Pancreas (tissue), 10 donors: ENCODE measurements around the gene RPGRIP1L. TPM values are rescaled to one million over a fixed set of nuclear protein-coding genes. Genes with fewer than 3 reads are reported as not detected.

ENCODE experiments used
- ATAC-seq, 4 donors: fragments of 200-7000 bp; cut with Tn5 transposase; one replicate each; pipeline versions ENCODE4 v1.8.0 to v1.9.1; 2020; ENCODE audit warnings: mild to moderate bottlenecking in 4 of 4, moderate library complexity in 4 of 4
- DNase-seq, 6 donors: peaks; one replicate each; pipeline ENCODE4 v3.0.0-alpha.2; 2020
- FAIRE-seq: peaks from 2 replicates; lab custom pipeline; 2012; peaks lifted over from hg19 to GRCh38; lab: Jason Lieb, UNC
- H3K27ac ChIP-seq, 4 donors: fragments of 200-600 bp; sonication (generic); 1 replicate in 3 of 4; 2 replicates in 1 of 4; pipeline versions ENCODE4 v1.5.0 to v1.8.0; 2020
- H3K27me3 ChIP-seq, 4 donors: fragments of 200-600 bp; one replicate each; pipeline ENCODE4 v1.8.0; 2021
- H3K36me3 ChIP-seq, 3 donors: fragments of 200-600 bp; sonication (generic) in 1 of 3; one replicate each; pipeline versions ENCODE4 v1.5.0 to v1.8.0; 2020 to 2021
- H3K4me1 ChIP-seq, 3 donors: fragments of 200-600 bp; one replicate each; pipeline ENCODE4 v1.8.0; 2021
- H3K4me3 ChIP-seq, 4 donors: fragments of 200-600 bp; sonication (generic) in 2 of 4; one replicate each; pipeline versions ENCODE4 v1.5.0 to v1.8.0; 2020 to 2021
- H3K9me3 ChIP-seq, 4 donors: fragments of 200-600 bp; one replicate each; pipeline ENCODE4 v1.8.0; 2021
- WGBS, 2 donors: extraction: QIAGEN DNeasy Blood & Tissue Kit; methylation state at CpG; one replicate each; pipeline ENCODE4 v1.1.7; 2013; 5-methylcytosine and 5-hydroxymethylcytosine counted together
- intact Hi-C, 3 donors: fragments of 100-400 bp; cut with DNase I; formaldehyde crosslinking; loops; one replicate each; pipeline versions ENCODE4 v1.11.1 to v1.14.2; 2022
- polyA plus RNA-seq, 2 donors: library from polyadenylated mRNA; stranded (reverse); fragments of 200-250 nt; gene quantifications; one replicate each; pipeline ENCODE4 v1.2.3, GENCODE V29; 2013
- total RNA-seq, 6 donors: library from RNA; stranded (reverse); fragmentation: NEBNext Ultra II Directional in 4 of 6; extraction: Animal tissue kit (Norgen Biotek cat#: 25700) in 4 of 6; gene quantifications; one replicate each; pipeline versions ENCODE4 v1.2.1 to v1.2.4, GENCODE V29; 2021 to 2023
- TF ChIP-seq, protein P1 (sequence below), 4 donors: fragments of 200-600 bp; sonication (generic) in 3 of 4; IDR thresholded peaks; one replicate each; pipeline versions ENCODE4 v1.5.0 to v1.8.0; 2021; ENCODE audit warnings: antibody characterized with exemption in 4 of 4
- donor health status: healthy with polysubstance abuse.
- donor health status: DM: no; HTN: no; CAD: no; lungs with moderate emphysema.
- donor health status: DM: no; HTN: no; CAD: no.
- donor health status: control.
- donor health status: control.
- donor health status: Bipolar disorder and iron deficiency.
- donor health status: DM: yes; HTN: yes; CAD: no.
- donor health status: DM: no; HTN: no; CAD: no.
- donor health status: DM: no; HTN: no; CAD: no.
- donor health status: DM: yes; HTN: yes; CAD: no.

RPGRIP1L gene
- total and polyA plus RNA-seq, 8 donors: 1.1 to 5.2 (median 1.9) TPM

DNA sequence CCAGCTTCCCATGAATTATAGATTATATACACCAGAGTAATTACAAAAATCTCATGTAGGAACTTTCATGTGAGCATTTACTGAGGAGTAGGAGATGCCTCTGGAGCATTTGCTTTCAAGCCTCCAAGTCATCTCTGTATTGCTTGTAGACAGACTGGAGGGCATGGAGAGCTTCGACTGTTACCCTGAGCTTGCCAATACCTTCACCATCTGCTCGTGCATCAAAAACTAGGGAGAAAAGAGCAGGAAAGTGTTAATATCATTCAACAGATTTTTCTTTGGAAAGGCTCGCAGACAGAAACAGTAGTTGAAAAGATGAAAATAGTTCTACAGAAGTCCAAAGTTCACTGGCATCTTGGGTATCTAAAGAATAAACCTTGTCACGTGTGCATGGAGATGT lies 101.7 kb downstream of the RPGRIP1L start:
- no peaks in the 10 kb centered on the region for H3K4me1 ChIP-seq
- no peak overlapping the region for H3K27ac ChIP-seq
- intact Hi-C loops: no loop called here
- WGBS, 2 donors: 80 to 85% methylated on average over 4 of the region's 4 CpGs
- no peak overlapping the region for H3K4me3 ChIP-seq
- FAIRE-seq: no peak
- TF ChIP-seq, protein P1, sequence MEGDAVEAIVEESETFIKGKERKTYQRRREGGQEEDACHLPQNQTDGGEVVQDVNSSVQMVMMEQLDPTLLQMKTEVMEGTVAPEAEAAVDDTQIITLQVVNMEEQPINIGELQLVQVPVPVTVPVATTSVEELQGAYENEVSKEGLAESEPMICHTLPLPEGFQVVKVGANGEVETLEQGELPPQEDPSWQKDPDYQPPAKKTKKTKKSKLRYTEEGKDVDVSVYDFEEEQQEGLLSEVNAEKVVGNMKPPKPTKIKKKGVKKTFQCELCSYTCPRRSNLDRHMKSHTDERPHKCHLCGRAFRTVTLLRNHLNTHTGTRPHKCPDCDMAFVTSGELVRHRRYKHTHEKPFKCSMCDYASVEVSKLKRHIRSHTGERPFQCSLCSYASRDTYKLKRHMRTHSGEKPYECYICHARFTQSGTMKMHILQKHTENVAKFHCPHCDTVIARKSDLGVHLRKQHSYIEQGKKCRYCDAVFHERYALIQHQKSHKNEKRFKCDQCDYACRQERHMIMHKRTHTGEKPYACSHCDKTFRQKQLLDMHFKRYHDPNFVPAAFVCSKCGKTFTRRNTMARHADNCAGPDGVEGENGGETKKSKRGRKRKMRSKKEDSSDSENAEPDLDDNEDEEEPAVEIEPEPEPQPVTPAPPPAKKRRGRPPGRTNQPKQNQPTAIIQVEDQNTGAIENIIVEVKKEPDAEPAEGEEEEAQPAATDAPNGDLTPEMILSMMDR (IDR thresholded peaks at IDR 0.05): no peak
- no peak for DNase-seq
- H3K9me3 ChIP-seq: no peaks in the 10 kb centered on the region
- H3K36me3 ChIP-seq: no peaks in the 10 kb centered on the region
- ATAC-seq: no peak
- H3K27me3 ChIP-seq: no peaks in the 10 kb centered on the region

DNA sequence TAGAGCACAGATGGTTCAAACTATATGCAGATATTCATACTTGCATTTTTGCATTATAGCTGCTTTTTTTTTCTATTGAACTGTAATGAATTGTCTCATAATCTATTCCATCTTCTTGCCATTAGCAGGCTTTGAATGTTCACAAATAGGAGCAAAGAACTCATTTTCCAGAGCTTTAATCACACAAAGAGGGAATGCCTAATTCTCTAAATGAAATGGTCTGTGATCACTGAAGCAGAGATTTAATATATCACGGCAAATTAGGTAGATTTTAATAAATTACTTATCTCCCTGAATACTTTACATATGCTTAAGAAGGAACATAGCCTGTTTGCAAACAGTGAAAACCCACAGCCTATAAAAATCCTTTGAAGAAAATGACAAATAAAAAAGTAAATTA lies 103.0 kb downstream of the RPGRIP1L start:
- FAIRE-seq: no peak
- intact Hi-C loops: no loop called here
- no peak for ATAC-seq
- Histone ChIP-seq H3K4me1 (no peaks in the 10 kb centered on the region), H3K27me3 (no peaks in the 10 kb centered on the region), H3K27ac (no peak overlapping the region), H3K4me3 (no peak overlapping the region), H3K36me3 (no peaks in the 10 kb centered on the region), H3K9me3 (no peaks in the 10 kb centered on the region)
- WGBS, 2 donors: 90 to 94% methylated on average over 1 of the region's 1 CpG
- TF ChIP-seq, protein P1 (IDR thresholded peaks at IDR 0.05): no peak
- DNase-seq: no peak

DNA sequence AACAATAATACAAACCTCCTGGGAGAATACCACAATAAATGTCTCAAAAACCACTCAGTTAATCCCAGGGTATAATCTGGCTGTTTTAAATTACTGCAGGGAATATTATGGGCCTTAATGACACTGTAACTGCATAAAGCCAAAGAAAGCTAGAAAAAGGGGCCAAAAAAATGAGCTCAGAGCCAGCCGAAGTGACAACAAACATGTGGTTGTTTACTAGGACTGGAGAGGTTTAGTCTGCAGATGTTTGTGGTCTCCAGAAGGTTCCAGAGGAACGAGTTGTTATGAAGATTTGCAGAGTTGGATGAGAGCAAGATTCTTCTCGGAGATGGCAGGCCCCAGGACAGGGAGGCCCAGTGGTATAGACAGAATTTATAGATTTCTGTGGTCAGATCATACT lies 103.5 kb downstream of the RPGRIP1L start:
- Histone ChIP-seq H3K4me1 (no peaks in the 10 kb centered on the region), H3K4me3 (no peak overlapping the region), H3K27ac (no peak overlapping the region), H3K9me3 (no peaks in the 10 kb centered on the region), H3K27me3 (no peaks in the 10 kb centered on the region), H3K36me3 (no peaks in the 10 kb centered on the region)
- ATAC-seq (no peak), FAIRE-seq (no peak), DNase-seq (no peak)
- intact Hi-C loops: no loop called here
- WGBS, 2 donors: 77 to 86% methylated on average over 3 of the region's 3 CpGs
- TF ChIP-seq, protein P1 (IDR thresholded peaks at IDR 0.05): no peak

DNA sequence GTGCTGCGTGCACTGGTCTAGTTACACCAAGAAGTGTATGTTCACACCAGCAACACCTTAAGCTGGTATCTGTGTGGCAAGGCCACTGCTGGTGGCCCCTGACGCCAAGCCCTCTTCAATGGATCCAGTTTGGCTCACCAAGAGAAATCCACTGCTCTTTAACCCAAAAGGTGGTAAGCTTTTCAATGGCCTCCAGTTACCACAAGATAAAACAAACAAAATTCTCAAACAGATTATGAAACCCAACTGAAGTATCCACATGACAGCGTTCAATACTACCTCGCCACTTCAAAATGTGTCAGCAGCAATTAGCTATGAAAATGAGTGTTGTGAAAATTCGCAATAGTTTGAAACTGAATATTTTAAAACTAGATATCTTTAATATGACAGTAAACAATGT lies 104.1 kb downstream of the RPGRIP1L start:
- no peak overlapping the region for H3K27ac ChIP-seq
- WGBS, 2 donors: 82 to 95% methylated on average over 5 of the region's 5 CpGs
- no peaks in the 10 kb centered on the region for H3K4me1 ChIP-seq
- intact Hi-C loops: no loop called here
- no peak for DNase-seq
- no peak for ATAC-seq
- no peaks in the 10 kb centered on the region for H3K27me3 ChIP-seq
- no peak overlapping the region for H3K4me3 ChIP-seq
- TF ChIP-seq, protein P1 (IDR thresholded peaks at IDR 0.05): no peak
- FAIRE-seq: no peak
- H3K9me3 ChIP-seq: no peaks in the 10 kb centered on the region
- no peaks in the 10 kb centered on the region for H3K36me3 ChIP-seq

DNA sequence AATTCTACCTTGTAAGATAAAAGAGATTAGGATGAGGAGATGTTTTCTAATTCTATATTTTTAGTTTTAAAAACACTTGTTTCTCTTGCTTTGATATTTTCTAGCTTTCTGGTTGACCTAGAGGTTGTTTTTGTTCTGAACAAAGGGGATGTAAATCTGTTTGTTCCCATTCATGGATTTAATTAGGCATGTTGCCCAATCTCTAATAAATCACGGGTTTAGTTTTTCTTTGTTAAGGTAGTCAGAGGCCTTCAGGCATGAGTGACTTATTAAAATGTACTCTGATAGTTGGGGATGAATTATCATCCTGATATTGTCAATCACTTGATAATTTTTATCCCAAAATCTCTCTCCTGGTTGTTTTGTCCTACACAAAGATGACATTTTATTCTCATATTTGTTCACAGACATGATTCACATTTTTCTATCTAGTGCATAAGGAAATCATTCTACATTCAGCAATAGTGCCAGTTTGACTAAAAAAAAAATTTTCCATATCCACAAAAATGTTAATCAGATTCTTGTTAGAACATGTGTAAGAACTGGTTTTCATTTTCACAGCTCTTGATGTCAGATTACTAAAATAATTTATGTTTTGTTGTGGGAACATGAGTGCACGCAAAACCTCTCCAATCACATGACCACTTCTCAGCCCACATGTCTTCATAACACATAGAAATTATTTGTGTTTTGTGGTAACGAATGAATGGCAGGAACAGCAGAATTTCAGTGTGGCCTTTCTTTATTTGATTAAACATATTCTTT lies 105.0 kb downstream of the RPGRIP1L start:
- TF ChIP-seq, protein P1 (IDR thresholded peaks at IDR 0.05): no peak
- Histone ChIP-seq H3K4me3 (no peak overlapping the region), H3K27me3 (no peaks in the 10 kb centered on the region), H3K27ac (no peak overlapping the region), H3K4me1 (no peaks in the 10 kb centered on the region), H3K9me3 (no peaks in the 10 kb centered on the region), H3K36me3 (no peaks in the 10 kb centered on the region)
- FAIRE-seq (no peak), ATAC-seq (no peak), DNase-seq (no peak)
- intact Hi-C loops: no loop called here
- WGBS, 2 donors: 76 to 79% methylated on average over 3 of the region's 3 CpGs
